ENCODE measurements around the gene NAA20. TPM values are rescaled to one million over a fixed set of nuclear protein-coding genes. Genes with fewer than 3 reads are reported as not detected.

NAA20 gene
- total and polyA plus RNA-seq, 2 of the 4 experiments (the other 2 are of a cell fraction), result 35.7 to 58.8 TPM

GRCh38 chr20:20034486-20034885 lies 17.3 kb downstream of the NAA20 start:
- Histone ChIP-seq H3K23ac (ENCODE audit: low read depth, low read length) (no peak overlapping the region), H4K8ac (ENCODE audit: low read depth in 2 of 2, low read length in 2 of 2) (no peak overlapping the region), H3K14ac (replicated peaks; ENCODE audit: low read depth, low read length) (no peak overlapping the region), H3K9me3 (ENCODE audit: control insufficient read depth, insufficient read depth, low read length) (no peaks in the 10 kb centered on the region), H2BK15ac (ENCODE audit: low read depth, low read length) (no peak overlapping the region), H2AK9ac (replicated peaks; ENCODE audit: low read depth, low read length, poor library complexity) (no peak overlapping the region), H3K9me1 (ENCODE audit: insufficient read depth, low read length) (no peaks in the 10 kb centered on the region; the same call in 1 of the 2 replicates), H3K9ac (ENCODE audit: low read depth, low read length) (no peak overlapping the region), H3K4me3 (ENCODE audit: insufficient read depth, low read depth, low read length) (no peak overlapping the region), H3K36me3 (ENCODE audit: control insufficient read depth, insufficient read depth, low read length) (peaks cover 43% of the 10 kb centered on the region), H3K27me3 (ENCODE audit: control insufficient read depth, insufficient read depth, low read length) (no peaks in the 10 kb centered on the region), H4K5ac (ENCODE audit: low read depth, low read length) (no peak overlapping the region), H4K20me1 (ENCODE audit: insufficient read depth, low read length) (no peaks in the 10 kb centered on the region; the same call in 1 of the 2 replicates), H3K4me2 (ENCODE audit: low read depth, low read length) (no peak overlapping the region), H2AFZ (replicated peaks; ENCODE audit: low read length, poor library complexity) (no peak overlapping the region), H2AK5ac (ENCODE audit: low read depth, low read length) (no peak overlapping the region), H3K4me1 (ENCODE audit: control insufficient read depth, insufficient read depth, low read length) (peaks cover 15% of the 10 kb centered on the region), H2BK120ac (ENCODE audit: low read depth, low read length) (no peak overlapping the region), H3K18ac (ENCODE audit: low read depth, low read length) (no peak overlapping the region), H2BK5ac (ENCODE audit: low read depth, low read length, poor library complexity, severe bottlenecking) (no peak overlapping the region), H3K79me1 (ENCODE audit: low read depth in 1 of 2, low read length in 2 of 2) (peaks cover 12 to 20% of the 10 kb centered on the region in 2 experiments), H3K27ac (ENCODE audit: insufficient read depth, low read length) (no peak overlapping the region), H3K4ac (ENCODE audit: low read depth, low read length) (no peak overlapping the region), H4K91ac (ENCODE audit: insufficient read depth, low read depth, low read length) (no peak overlapping the region), H3K56ac (ENCODE audit: extremely low read depth, insufficient read depth, low read length) (no peak overlapping the region), H2BK20ac (ENCODE audit: low read depth, low read length) (no peak overlapping the region)
- intact Hi-C loops (cut with micrococcal nuclease), result no loop called here
- dilution Hi-C loops (cut with HindIII; ENCODE audit: low sequenced_read_pairs, unreplicated experiment), result no loop called here
- ChIA-PET POLR2A (ENCODE audit: unreplicated experiment) (no interaction called here), CTCF (no interaction called here)
- no CpG with 5 or more reads among the region's 4 CpGs for WGBS, 2 experiments (ENCODE audit: extremely low coverage in 2 of 2, insufficient read length in 1 of 2)
- BruUV-seq (replicated peaks), result no TSS peak
- in situ Hi-C loops (cut with MboI; ENCODE audit: low sequenced_read_pairs), result loop anchor here (25.0 kb wide), 1 partner anchor 1497 kb away; no protein-coding TSS in a partner anchor
- ATAC-seq (ENCODE audit: low read depth) (no peak), DNase-seq (no peak)
- TF ChIP-seq MAZ (IDR thresholded peaks at IDR 0.05; ENCODE audit: borderline replicate concordance, low read depth, low read length), result no peak
- no peak for TF ChIP-seq SMC3 (IDR thresholded peaks at IDR 0.05; ENCODE audit: low read depth, low read length)
- TF ChIP-seq BHLHE40 (IDR thresholded peaks at IDR 0.05; ENCODE audit: low read depth, low read length), result no peak
- no peak for TF ChIP-seq MAFK (IDR thresholded peaks at IDR 0.05; ENCODE audit: low read depth, low read length)
- no peak for TF ChIP-seq ELK1 (IDR thresholded peaks at IDR 0.05; ENCODE audit: borderline replicate concordance, low read depth, low read length)
- no peak for TF ChIP-seq NFE2L2 (IDR thresholded peaks at IDR 0.05; ENCODE audit: low read depth, low read length)
- TF ChIP-seq USF2 (IDR thresholded peaks at IDR 0.05; ENCODE audit: low read depth, low read length), result no peak
- TF ChIP-seq RAD21 (IDR thresholded peaks at IDR 0.05; ENCODE audit: low read length), result no peak
- TF ChIP-seq CHD1 (IDR thresholded peaks at IDR 0.05; ENCODE audit: low read depth, low read length), result no peak
